IMR-90 (cell line): Measurements from ENCODE around the gene CYB5A. TPM values are rescaled to one million over a fixed set of nuclear protein-coding genes. Genes with fewer than 3 reads are reported as not detected.

ENCODE experiments used
- ATAC-seq: fragments of 200-7000 bp; cut with Tn5 transposase; 2 replicates; pipeline ENCODE4 v1.9.1; 2020; ENCODE audit warnings: low read depth, mild to moderate bottlenecking, moderate library complexity
- BruUV-seq: library from RNA; stranded (reverse); fragments of 400-500 nt; replicated peaks from 2 replicates; lab custom pipeline; 2021; lab: Mats Ljungman, UMichigan
- CTCF ChIA-PET: fragments of 300-600 bp; formaldehyde crosslinking; extraction: SDS; loops from one replicate; lab custom pipeline; 2021; ENCODE audit warnings: antibody characterized with exemption; lab: Yijun Ruan, JAX
- POLR2A ChIA-PET: fragments of 300-600 bp; sonication (Branson Sonifier 250); formaldehyde crosslinking; loops from one replicate; lab custom pipeline; 2022; ENCODE audit warnings: antibody characterized with exemption; ENCODE audit not compliant: unreplicated experiment; lab: Charles Lee
- DNase-seq: peaks from one replicate; pipeline ENCODE4 v3.0.0; 2013
- H2AFZ ChIP-seq: replicated peaks from 2 replicates; pipeline ENCODE3; 2013; ENCODE audit warnings: low read length, mild to moderate bottlenecking; ENCODE audit not compliant: poor library complexity
- H2AK5ac ChIP-seq: 2 replicates; pipeline ENCODE4 v1.6.1; 2013; ENCODE audit warnings: low read depth, low read length, inconsistent platforms
- H2AK9ac ChIP-seq: replicated peaks from 2 replicates; pipeline ENCODE3; 2013; ENCODE audit warnings: mild to moderate bottlenecking, low read depth, low read length, moderate library complexity; ENCODE audit not compliant: poor library complexity
- H2BK120ac ChIP-seq: 2 replicates; pipeline ENCODE4 v1.6.1; 2013; ENCODE audit warnings: low read depth, low read length, inconsistent platforms
- H2BK15ac ChIP-seq: 3 replicates; pipeline ENCODE4 v1.6.1; 2013; ENCODE audit warnings: low read depth, low read length, inconsistent platforms
- H2BK20ac ChIP-seq: 2 replicates; pipeline ENCODE4 v1.6.1; 2013; ENCODE audit warnings: low read depth, mild to moderate bottlenecking, inconsistent platforms, low read length, moderate library complexity
- H2BK5ac ChIP-seq: 2 replicates; pipeline ENCODE4 v1.6.1; 2013; ENCODE audit warnings: mild to moderate bottlenecking, low read depth, low read length, inconsistent platforms; ENCODE audit not compliant: poor library complexity, severe bottlenecking
- H3K14ac ChIP-seq: replicated peaks from 2 replicates; pipeline ENCODE4 v1.6.1; 2013; ENCODE audit warnings: low read depth, low read length, inconsistent platforms
- H3K18ac ChIP-seq: 2 replicates; pipeline ENCODE4 v1.6.1; 2013; ENCODE audit warnings: low read depth, low read length, control low read depth
- H3K23ac ChIP-seq: 2 replicates; pipeline ENCODE4 v1.6.1; 2013; ENCODE audit warnings: low read depth, low read length, inconsistent platforms
- H3K27ac ChIP-seq: 2 replicates; pipeline ENCODE4 v1.5.1; 2013; ENCODE audit warnings: mild to moderate bottlenecking, control low read depth, low read length; ENCODE audit not compliant: insufficient read depth
- H3K27me3 ChIP-seq: 2 replicates; pipeline ENCODE4 v1.6.1; 2013; ENCODE audit warnings: low read length; ENCODE audit not compliant: control insufficient read depth, insufficient read depth
- H3K36me3 ChIP-seq: 2 replicates; pipeline ENCODE4 v1.6.1; 2013; ENCODE audit warnings: low read length, mixed read lengths; ENCODE audit not compliant: control insufficient read depth, insufficient read depth
- H3K4ac ChIP-seq: 2 replicates; pipeline ENCODE4 v1.6.1; 2013; ENCODE audit warnings: low read depth, low read length, inconsistent platforms
- H3K4me1 ChIP-seq: 2 replicates; pipeline ENCODE4 v1.6.1; 2013; ENCODE audit warnings: low read length, mixed read lengths; ENCODE audit not compliant: control insufficient read depth, insufficient read depth
- H3K4me2 ChIP-seq: 2 replicates; pipeline ENCODE4 v1.6.1; 2013; ENCODE audit warnings: low read depth, mild to moderate bottlenecking, control low read depth, low read length, moderate library complexity
- H3K4me3 ChIP-seq: 2 replicates; pipeline ENCODE4 v1.5.1; 2013; ENCODE audit warnings: low read depth, mild to moderate bottlenecking, control low read depth, low read length, moderate library complexity; ENCODE audit not compliant: insufficient read depth
- H3K56ac ChIP-seq: 2 replicates; pipeline ENCODE4 v1.6.1; 2013; ENCODE audit warnings: low read length, inconsistent platforms; ENCODE audit not compliant: insufficient read depth; ENCODE audit errors: extremely low read depth
- H3K79me1 ChIP-seq, 2 experiments: 2 replicates each; pipeline ENCODE4 v1.6.1; 2013; ENCODE audit warnings: low read length in 2 of 2, inconsistent platforms in 1 of 2, low read depth in 1 of 2
- H3K9ac ChIP-seq: 2 replicates; pipeline ENCODE4 v1.6.1; 2013; ENCODE audit warnings: low read depth, low read length, control low read depth
- H3K9me1 ChIP-seq: 2 replicates; pipeline ENCODE4 v1.6.1; 2013; ENCODE audit warnings: low read length, inconsistent platforms; ENCODE audit not compliant: insufficient read depth
- H3K9me3 ChIP-seq: 2 replicates; pipeline ENCODE4 v1.6.1; 2013; ENCODE audit warnings: low read length; ENCODE audit not compliant: control insufficient read depth, insufficient read depth
- H4K20me1 ChIP-seq: 2 replicates; pipeline ENCODE4 v1.6.1; 2013; ENCODE audit warnings: low read length, inconsistent platforms; ENCODE audit not compliant: insufficient read depth
- H4K5ac ChIP-seq: 2 replicates; pipeline ENCODE4 v1.6.1; 2013; ENCODE audit warnings: mild to moderate bottlenecking, low read depth, low read length, control low read depth
- H4K8ac ChIP-seq, 2 experiments: 2 replicates each; pipeline ENCODE4 v1.6.1; 2013; ENCODE audit warnings: low read depth in 2 of 2, low read length in 2 of 2, control low read depth in 1 of 2, inconsistent platforms in 1 of 2
- H4K91ac ChIP-seq: 2 replicates; pipeline ENCODE4 v1.6.1; 2013; ENCODE audit warnings: low read depth, low read length, inconsistent platforms; ENCODE audit not compliant: insufficient read depth
- CEBPB ChIP-seq: IDR thresholded peaks from 2 replicates; pipeline ENCODE4 v1.6.1; 2012; ENCODE audit warnings: low read depth, low read length, improper control_type of control experiment
- FOS ChIP-seq: fragments of 150-350 bp; IDR thresholded peaks from 2 replicates; pipeline ENCODE4 v1.6.1; 2016; ENCODE audit warnings: low read depth, low read length
- MAFK ChIP-seq: IDR thresholded peaks from 2 replicates; pipeline ENCODE4 v1.6.1; 2012; ENCODE audit warnings: low read depth, low read length, improper control_type of control experiment
- MXI1 ChIP-seq: IDR thresholded peaks from 2 replicates; pipeline ENCODE4 v1.6.1; 2012; ENCODE audit warnings: low read depth, mild to moderate bottlenecking, low read length, moderate library complexity, borderline replicate concordance
- NFE2L2 ChIP-seq: fragments of 150-350 bp; IDR thresholded peaks from 2 replicates; pipeline ENCODE4 v1.6.1; 2016; ENCODE audit warnings: low read depth, mild to moderate bottlenecking, low read length
- POLR2A ChIP-seq: IDR thresholded peaks from 2 replicates; pipeline ENCODE4 v1.6.1; 2012; ENCODE audit warnings: mild to moderate bottlenecking, low read depth, low read length
- RAD21 ChIP-seq: IDR thresholded peaks from 2 replicates; pipeline ENCODE4 v1.6.1; 2012; ENCODE audit warnings: low read length, improper control_type of control experiment
- RFX5 ChIP-seq: IDR thresholded peaks from 2 replicates; pipeline ENCODE4 v1.8.0; 2012; ENCODE audit warnings: low read depth, mild to moderate bottlenecking, low read length, moderate library complexity
- WGBS, 2 experiments: methylation state at CpG; one replicate each; pipeline versions ENCODE4 v1.1.5 to v1.1.7; 2013; ENCODE audit warnings: missing lambda C conversion rate in 2 of 2; ENCODE audit not compliant: insufficient read length in 1 of 2; ENCODE audit errors: extremely low coverage in 2 of 2; 5-methylcytosine and 5-hydroxymethylcytosine counted together
- dilution Hi-C: fragments of 300-500 bp; cut with HindIII; formaldehyde crosslinking; loops from one replicate; pipeline ENCODE4 v1.14.3; 2018; ENCODE audit warnings: low sequenced_read_pairs; ENCODE audit not compliant: unreplicated experiment
- in situ Hi-C: fragments of 300-500 bp; cut with MboI; formaldehyde crosslinking; loops from 3 replicates; pipeline ENCODE4 v1.14.3; 2019; ENCODE audit warnings: low sequenced_read_pairs, inconsistent platforms, mixed read lengths
- intact Hi-C: fragments of 100-400 bp; cut with micrococcal nuclease; formaldehyde crosslinking; loops from 2 replicates; pipeline ENCODE4 v1.10.0; 2022
- polyA plus RNA-seq, 3 experiments: library from polyadenylated mRNA; depleted of rRNA; stranded (reverse); fragments of >200 nt; gene quantifications; 2 replicates each; pipeline ENCODE4 v1.2.3, GENCODE V29; 2012; ENCODE audit warnings: low replicate concordance in 1 of 3
- total RNA-seq: library from RNA; depleted of rRNA; stranded (reverse); fragments of >200 nt; gene quantifications from 2 replicates; pipeline ENCODE4 v1.2.3, GENCODE V29; 2012
- TF ChIP-seq, protein P1 (sequence below): conservative IDR thresholded peaks from 2 replicates; pipeline ENCODE4 v1.5.1; 2012; ENCODE audit warnings: mild to moderate bottlenecking, low read depth, low read length, improper control_type of control experiment

Gene CYB5A
- total and polyA plus RNA-seq, 2 of the 4 experiments (the other 2 are of a cell fraction), result 13.4 to 47.9 TPM

- Histone ChIP-seq H3K9ac (no peak overlapping the region), H2BK5ac (peak overlapping the region; percentile 4), H4K8ac (0 out of 4 replicates have a peak overlapping the region, but pooled peaks of 1 of the 2 experiments have one; percentile 0), H3K18ac (peak overlapping the region; percentile 80), H3K9me3 (no peaks in the 10 kb centered on the region), H3K4me1 (peaks cover 15% of the 10 kb centered on the region), H2AK5ac (peak overlapping the region; percentile 26; the same call in 1 of the 2 replicates), H4K5ac (peak overlapping the region; percentile 72), H2BK120ac (peak overlapping the region; percentile 73), H3K27ac (peak overlapping the region; percentile 86; the same call in 1 of the 2 replicates), H3K14ac (0 out of 2 replicates have a peak overlapping the region, but pooled peaks have one; percentile 48), H2AK9ac (no peak overlapping the region), H3K9me1 (peaks cover 18% of the 10 kb centered on the region), H4K91ac (peak overlapping the region; percentile 38), H3K56ac (no peak overlapping the region), H3K23ac (0 out of 2 replicates have a peak overlapping the region, but pooled peaks have one; percentile 32), H2BK20ac (peak overlapping the region; percentile 55), H3K4me3 (no peak overlapping the region), H4K20me1 (no peaks in the 10 kb centered on the region), H3K36me3 (peaks cover 4% of the 10 kb centered on the region; the same call in 1 of the 2 replicates), H2BK15ac (no peak overlapping the region; the same call in 2 of the 3 replicates), H3K79me1 (0 out of 4 replicates have a peak, but pooled peaks cover 0 to 2% of the 10 kb centered on the region in 2 experiments), H3K4ac (peak overlapping the region; percentile 71), H3K4me2 (peak overlapping the region; percentile 55; the same call in 1 of the 2 replicates), H3K27me3 (no peaks in the 10 kb centered on the region), H2AFZ (no peak overlapping the region)
- ChIA-PET CTCF (no interaction called here), POLR2A (no interaction called here)
- peak; percentile 50 for ATAC-seq
- TF ChIP-seq POLR2A (no peak), CEBPB (peak; percentile 68), RAD21 (no peak), NFE2L2 (peak; percentile 99), FOS (0 out of 2 replicates have a peak, but pooled peaks have one; percentile 29), MAFK (peak; percentile 91), RFX5 (no peak), MXI1 (no peak)
- TF ChIP-seq, protein P1, sequence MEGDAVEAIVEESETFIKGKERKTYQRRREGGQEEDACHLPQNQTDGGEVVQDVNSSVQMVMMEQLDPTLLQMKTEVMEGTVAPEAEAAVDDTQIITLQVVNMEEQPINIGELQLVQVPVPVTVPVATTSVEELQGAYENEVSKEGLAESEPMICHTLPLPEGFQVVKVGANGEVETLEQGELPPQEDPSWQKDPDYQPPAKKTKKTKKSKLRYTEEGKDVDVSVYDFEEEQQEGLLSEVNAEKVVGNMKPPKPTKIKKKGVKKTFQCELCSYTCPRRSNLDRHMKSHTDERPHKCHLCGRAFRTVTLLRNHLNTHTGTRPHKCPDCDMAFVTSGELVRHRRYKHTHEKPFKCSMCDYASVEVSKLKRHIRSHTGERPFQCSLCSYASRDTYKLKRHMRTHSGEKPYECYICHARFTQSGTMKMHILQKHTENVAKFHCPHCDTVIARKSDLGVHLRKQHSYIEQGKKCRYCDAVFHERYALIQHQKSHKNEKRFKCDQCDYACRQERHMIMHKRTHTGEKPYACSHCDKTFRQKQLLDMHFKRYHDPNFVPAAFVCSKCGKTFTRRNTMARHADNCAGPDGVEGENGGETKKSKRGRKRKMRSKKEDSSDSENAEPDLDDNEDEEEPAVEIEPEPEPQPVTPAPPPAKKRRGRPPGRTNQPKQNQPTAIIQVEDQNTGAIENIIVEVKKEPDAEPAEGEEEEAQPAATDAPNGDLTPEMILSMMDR, result no peak
- no CpG with 5 or more reads among the region's 4 CpGs for WGBS, 2 experiments
- in situ Hi-C loops (no loop called here), dilution Hi-C loops (no loop called here), intact Hi-C loops (loop anchor here (5.0 kb wide), 2 partner anchors 36 to 66 kb away; partner anchors contain the start of gene C18orf63)
- no TSS peak for BruUV-seq
- DNase-seq, result peak; percentile 72
Observed at GRCh38 chr18:74251297-74252038, 40.3 kb downstream of the CYB5A start.
